ENCODE data around the gene SKAP2.

SKAP2 gene

GRCh38 chr7:26864309-26865093, at the start of gene SKAP2:
SKAP2 (minus strand) TSS chr7:26864590; CDS start chr7:26864429, 161 bp downstream.
- DNase-seq, result peak; percentile 99

GRCh38 chr7:26912933-26913536, 48.6 kb upstream of the SKAP2 start:
- no peak for DNase-seq

- DNase-seq, result no peak
These were observed 47.9 kb upstream of the SKAP2 start for GRCh38 chr7:26912338-26912737.

- no peak for DNase-seq
These were observed 45.8 kb upstream of the SKAP2 start for GRCh38 chr7:26910221-26910620.

- peak; percentile 68 to 87 for DNase-seq
These were observed 35.9 kb upstream of the SKAP2 start for GRCh38 chr7:26900251-26900650.

- no peak for DNase-seq
These were observed 35.1 kb upstream of the SKAP2 start for GRCh38 chr7:26899519-26899918.

- DNase-seq, result no peak
These were observed 34.5 kb upstream of the SKAP2 start for GRCh38 chr7:26898891-26899290.

- no peak for DNase-seq
These were observed 33.5 kb upstream of the SKAP2 start for GRCh38 chr7:26897928-26898327.

- DNase-seq, result no peak
These were observed 27.3 kb upstream of the SKAP2 start for GRCh38 chr7:26891400-26892350.

- DNase-seq, result no peak
These were observed 16.5 kb upstream of the SKAP2 start for GRCh38 chr7:26880852-26881251.

GRCh38 chr7:26879671-26880070, 15.3 kb upstream of the SKAP2 start:
- no peak for DNase-seq

- DNase-seq, result no peak
These were observed 4.6 kb upstream of the SKAP2 start for GRCh38 chr7:26868841-26869495.

- DNase-seq, result peak in 1 of 2 experiments; percentile 78
These were observed 651 bp upstream of the SKAP2 start for GRCh38 chr7:26865094-26865388.

GRCh38 chr7:26863518-26864308, 677 bp downstream of the SKAP2 start:
- DNase-seq, result no peak

GRCh38 chr7:26862834-26863233, 1.6 kb downstream of the SKAP2 start:
- no peak for DNase-seq

GRCh38 chr7:26861050-26861449, 3.3 kb downstream of the SKAP2 start:
- DNase-seq, result no peak

- DNase-seq, result no peak
These were observed 4.0 kb downstream of the SKAP2 start for GRCh38 chr7:26860361-26860760.

- DNase-seq, result no peak
These were observed 4.7 kb downstream of the SKAP2 start for GRCh38 chr7:26859720-26860119.

GRCh38 chr7:26858735-26859134, 5.7 kb downstream of the SKAP2 start:
- DNase-seq, result no peak

- DNase-seq, result no peak
These were observed 6.1 kb downstream of the SKAP2 start for GRCh38 chr7:26858241-26858715.

GRCh38 chr7:26857506-26858240, 6.7 kb downstream of the SKAP2 start:
- no peak for DNase-seq

Data from NCI-H446 (cell line).